ENCODE data around the gene TBATA.

- TF ChIP-seq CTCF (IDR thresholded peaks at IDR 0.05) (no peak), POLR2AphosphoS5 (IDR thresholded peaks at IDR 0.05; ENCODE audit: insufficient read depth in 1 of 2, low read depth in 1 of 2) (no peak), POLR2A (IDR thresholded peaks at IDR 0.05) (no peak)
These were observed 10.4 kb upstream of the TBATA start for GRCh38 chr10:70795613-70796012.
